A549 (cell line): Measurements from ENCODE around the gene UBAP1L. TPM values are rescaled to one million over a fixed set of nuclear protein-coding genes. Genes with fewer than 3 reads are reported as not detected.

Experiments used
- ATAC-seq, 2 experiments: fragments of 200-7000 bp in 1 of 2; fragments of >200 bp in 1 of 2; cut with Nextera tagmentation in 1 of 2; cut with Tn5 transposase in 1 of 2; 3 replicates each; pipeline versions ENCODE4 v1.8.0 to v1.9.1; 2018 to 2020; ENCODE audit warnings: mild to moderate bottlenecking in 1 of 2, moderate library complexity in 1 of 2
- CTCF ChIA-PET: fragments of 300-600 bp; sonication (Branson Sonifier 250); formaldehyde crosslinking; extraction: SDS; loops from one replicate; lab custom pipeline; 2021; ENCODE audit warnings: antibody characterized with exemption, inconsistent platforms; lab: Yijun Ruan, JAX
- POLR2A ChIA-PET: fragments of 350-600 bp; formaldehyde crosslinking; extraction: SDS; loops from one replicate; lab custom pipeline; 2021; ENCODE audit warnings: antibody characterized with exemption, inconsistent platforms; lab: Yijun Ruan, JAX
- DNase-seq, 2 experiments: peaks; one replicate each; pipeline versions ENCODE4 v3.0.0 to v3.0.0-alpha.2; 2011 to 2016; ENCODE audit warnings: low read depth in 1 of 2, low spot score in 1 of 2
- FAIRE-seq: peaks from 2 replicates; lab custom pipeline; 2011; peaks lifted over from hg19 to GRCh38; lab: Jason Lieb, UNC
- H3K27ac ChIP-seq, 2 experiments: fragments of >200 bp; sonication (Bioruptor Twin); formaldehyde crosslinking; 3 replicates each; pipeline ENCODE4 v1.5.1; 2016 to 2017
- H3K4me1 ChIP-seq: fragments of >200 bp; sonication (Bioruptor Twin); formaldehyde crosslinking; 3 replicates; pipeline ENCODE4 v1.6.1; 2016
- H3K4me2 ChIP-seq: fragments of >200 bp; sonication (Bioruptor Twin); formaldehyde crosslinking; 3 replicates; pipeline ENCODE4 v1.6.1; 2016
- H3K4me3 ChIP-seq: fragments of >200 bp; sonication (Bioruptor Twin); formaldehyde crosslinking; 3 replicates; pipeline ENCODE4 v1.5.1; 2016
- H3K9me3 ChIP-seq: fragments of >200 bp; sonication (Bioruptor Twin); formaldehyde crosslinking; 3 replicates; pipeline ENCODE4 v1.6.1; 2016
- BCL3 ChIP-seq: fragments of >200 bp; sonication (Bioruptor Twin); formaldehyde crosslinking; IDR thresholded peaks from 3 replicates; pipeline ENCODE4 v1.6.1; 2016
- BHLHE40 ChIP-seq: IDR thresholded peaks from 2 replicates; pipeline ENCODE4 v1.6.1; 2012; ENCODE audit warnings: low read depth, low read length, inconsistent platforms
- CBX8 ChIP-seq: fragments of 200-600 bp; sonication (generic); IDR thresholded peaks from 2 replicates; pipeline ENCODE4 v1.6.1; 2016
- CEBPB ChIP-seq, 2 experiments: fragments of >200 bp in 1 of 2; sonication (Bioruptor Twin) in 1 of 2; formaldehyde crosslinking in 1 of 2; IDR thresholded peaks; 2 replicates each; pipeline ENCODE4 v1.6.1; 2012 to 2016
- CTCF ChIP-seq: fragments of >200 bp; sonication (Bioruptor Twin); formaldehyde crosslinking; IDR thresholded peaks from 3 replicates; pipeline ENCODE4 v1.5.1; 2016
- ELK1 ChIP-seq: fragments of 150-350 bp; IDR thresholded peaks from 2 replicates; pipeline ENCODE4 v1.6.1; 2014; ENCODE audit warnings: low read depth, mild to moderate bottlenecking, low read length
- EP300 ChIP-seq, 2 experiments: fragments of >200 bp; sonication (Bioruptor Twin); formaldehyde crosslinking; IDR thresholded peaks; 2 replicates in 1 of 2; 3 replicates in 1 of 2; pipeline ENCODE4 v1.6.1; 2016 to 2017
- FOSB ChIP-seq: fragments of 250-450 bp; sonication (Bioruptor Pico); IDR thresholded peaks from 2 replicates; pipeline ENCODE4 v1.5.0; 2020; ENCODE audit warnings: mild to moderate bottlenecking, moderate library complexity
- GATA3 ChIP-seq: IDR thresholded peaks from 2 replicates; pipeline ENCODE4 v1.6.1; 2012; ENCODE audit warnings: borderline replicate concordance
- HES2 ChIP-seq: fragments of >200 bp; sonication (Bioruptor Twin); formaldehyde crosslinking; IDR thresholded peaks from 2 replicates; pipeline ENCODE4 v1.6.1; 2016
- HEYL ChIP-seq: fragments of 250-450 bp; sonication (Bioruptor Pico); IDR thresholded peaks from 2 replicates; pipeline ENCODE4 v1.8.0; 2021; ENCODE audit warnings: mild to moderate bottlenecking, moderate library complexity
- HOXA7 ChIP-seq: fragments of 250-450 bp; sonication (Bioruptor Pico); IDR thresholded peaks from 2 replicates; pipeline ENCODE4 v1.5.0; 2020; ENCODE audit warnings: mild to moderate bottlenecking, moderate library complexity
- KDM5A ChIP-seq: fragments of 200-600 bp; sonication (generic); IDR thresholded peaks from 2 replicates; pipeline ENCODE4 v1.6.1; 2016; ENCODE audit warnings: antibody characterized with exemption, mild to moderate bottlenecking
- MAZ ChIP-seq: fragments of 150-350 bp; IDR thresholded peaks from 2 replicates; pipeline ENCODE4 v1.6.1; 2014; ENCODE audit warnings: antibody characterized with exemption, low read depth, low read length, borderline replicate concordance
- MYC ChIP-seq: IDR thresholded peaks from 2 replicates; pipeline ENCODE4 v1.6.1; 2012; ENCODE audit warnings: mild to moderate bottlenecking, inconsistent platforms, low read length, improper control_type of control experiment, borderline replicate concordance
- NFE2L2 ChIP-seq: fragments of 150-350 bp; conservative IDR thresholded peaks from 2 replicates; pipeline ENCODE4 v1.6.1; 2014; ENCODE audit warnings: low read length
- NPAS2 ChIP-seq: fragments of 250-450 bp; sonication (Bioruptor Pico); IDR thresholded peaks from 2 replicates; pipeline ENCODE4 v1.8.0; 2022; ENCODE audit warnings: mild to moderate bottlenecking, moderate library complexity, borderline replicate concordance
- PBX3 ChIP-seq: IDR thresholded peaks from 2 replicates; pipeline ENCODE4 v1.6.1; 2012
- POLR2A ChIP-seq: IDR thresholded peaks from 2 replicates; pipeline ENCODE4 v1.6.1; 2012; ENCODE audit warnings: mild to moderate bottlenecking, low read length
- RAD21 ChIP-seq, 2 experiments: fragments of >200 bp in 1 of 2; sonication (Bioruptor Twin) in 1 of 2; formaldehyde crosslinking in 1 of 2; IDR thresholded peaks in 1 of 2; conservative IDR thresholded peaks in 1 of 2; 2 replicates in 1 of 2; 3 replicates in 1 of 2; pipeline ENCODE4 v1.6.1; 2012 to 2018; ENCODE audit warnings: inconsistent platforms in 1 of 2
- RARB ChIP-seq: fragments of 250-450 bp; sonication (Bioruptor Pico); IDR thresholded peaks from 2 replicates; pipeline ENCODE4 v1.8.0; 2021; ENCODE audit warnings: mild to moderate bottlenecking, moderate library complexity
- SMC3 ChIP-seq: fragments of >200 bp; sonication (Bioruptor Twin); formaldehyde crosslinking; IDR thresholded peaks from 3 replicates; pipeline ENCODE4 v1.6.1; 2018; ENCODE audit warnings: inconsistent platforms
- SREBF2 ChIP-seq: fragments of 450-650 bp; IDR thresholded peaks from 2 replicates; pipeline ENCODE4 v1.6.1; 2014; ENCODE audit warnings: mild to moderate bottlenecking, moderate library complexity
- TFCP2L1 ChIP-seq: fragments of 250-450 bp; sonication (Bioruptor Pico); IDR thresholded peaks from 2 replicates; pipeline ENCODE4 v1.5.0; 2021; ENCODE audit warnings: mild to moderate bottlenecking
- ZC3H11A ChIP-seq: fragments of 450-650 bp; IDR thresholded peaks from 2 replicates; pipeline ENCODE4 v1.6.1; 2014; ENCODE audit warnings: antibody characterized with exemption, mild to moderate bottlenecking
- ZNF302 ChIP-seq: fragments of 250-450 bp; sonication (Bioruptor Pico); IDR thresholded peaks from 2 replicates; pipeline ENCODE4 v1.9.0; 2021; ENCODE audit warnings: inconsistent platforms, mild to moderate bottlenecking, moderate library complexity
- WGBS: methylation state at CpG from one replicate; pipeline ENCODE4 v1.1.6; 2017; ENCODE audit errors: missing lambda C conversion rate; 5-methylcytosine and 5-hydroxymethylcytosine counted together
- polyA plus RNA-seq, 4 experiments: library from polyadenylated mRNA; depleted of rRNA in 3 of 4; stranded (reverse); fragments of >200 nt; fragmentation: RNase III in 1 of 4; extraction: RNeasy Plus Mini Kit Qiagen cat#74134 plus additional on column Dnase treatment in 1 of 4; gene quantifications; 2 replicates in 3 of 4; 3 replicates in 1 of 4; pipeline ENCODE4 v1.2.3, GENCODE V29; 2011 to 2017
- TF ChIP-seq, protein P1 (sequence below): fragments of 250-450 bp; sonication (Bioruptor Pico); IDR thresholded peaks from 2 replicates; pipeline ENCODE4 v1.5.0; 2020; ENCODE audit warnings: low read depth, mild to moderate bottlenecking, moderate library complexity

The UBAP1L gene
- polyA plus RNA-seq, 2 of the 4 experiments (the other 2 are of a cell fraction) = 0.84 to 0.87 TPM

- POLR2A ChIA-PET = interaction anchor here (0.9 kb wide), 1 partner anchor 119 kb away, joined by 3 read pairs; the partner anchor contains the start of gene CLPX
- WGBS = 78% methylated on average over 9 of the region's 9 CpGs
- CTCF ChIA-PET = interaction anchor here (0.6 to 33.7 kb wide), 5 partner anchors 7 to 863 kb away, joined by 3 to 1280 read pairs (median 37); partner anchors contain the start of genes KBTBD13, RASL12 and SLC51B
Measured at GRCh38 chr15:65066635-65067316, 48.2 kb downstream of the UBAP1L start.

DNA sequence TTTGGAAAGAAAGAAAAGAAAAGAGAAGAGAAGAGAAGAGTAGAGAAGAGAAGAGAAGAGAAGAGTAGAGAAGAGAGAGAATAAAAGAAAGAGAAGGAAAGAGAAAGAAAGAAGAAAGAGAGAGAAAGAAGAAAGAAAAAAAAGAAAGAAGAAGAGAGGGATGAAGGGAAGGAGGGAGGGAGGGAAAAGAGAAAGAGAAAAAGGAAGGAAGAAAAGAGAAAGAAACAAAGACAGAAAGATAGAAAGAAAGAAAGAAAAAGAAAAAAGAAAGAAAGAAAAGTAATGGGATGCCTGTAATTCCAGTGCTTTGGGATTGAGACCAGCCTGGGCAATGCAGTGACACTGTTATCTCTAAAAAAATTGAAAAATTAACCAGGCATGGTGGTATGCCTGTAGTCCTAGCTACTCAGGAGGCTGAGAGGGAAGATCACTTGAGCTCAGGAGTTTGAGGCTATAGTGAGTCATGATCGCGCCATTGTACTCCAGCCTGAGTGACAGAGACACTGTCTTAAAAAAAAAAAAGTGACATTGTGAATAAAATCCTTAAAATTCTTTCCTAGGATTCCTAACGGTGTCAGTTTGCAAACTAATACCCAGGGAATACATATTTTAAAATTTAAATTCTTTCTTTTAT lies 48.9 kb downstream of the UBAP1L start:
- no peak for TF ChIP-seq SMC3
- no peak for TF ChIP-seq ZNF302 (CRISPR knock-in tag)
- no peak for TF ChIP-seq SREBF2
- TF ChIP-seq NFE2L2 = no peak
- TF ChIP-seq NPAS2 = no peak
- TF ChIP-seq ZC3H11A = no peak
- no peak for TF ChIP-seq CEBPB (IDR thresholded peaks at IDR 0.05)
- no peak for TF ChIP-seq HES2
- TF ChIP-seq EP300 (IDR thresholded peaks at IDR 0.05) = no peak
- TF ChIP-seq BCL3 = no peak
- no peak for TF ChIP-seq TFCP2L1 (CRISPR knock-in tag)
- no peak for TF ChIP-seq CTCF
- TF ChIP-seq HEYL = no peak
- TF ChIP-seq POLR2A = no peak
- no peak for TF ChIP-seq HOXA7 (CRISPR knock-in tag)
- no peak for TF ChIP-seq GATA3
- TF ChIP-seq ELK1 = no peak
- no peak for TF ChIP-seq RAD21 (conservative IDR thresholded peaks at IDR 0.05 in 1 of 2, IDR thresholded peaks at IDR 0.05 in 1 of 2)
- no peak for TF ChIP-seq BHLHE40
- TF ChIP-seq RARB (CRISPR knock-in tag) = no peak
- H3K4me3 ChIP-seq = no peak overlapping the region
- WGBS = 70% methylated on average over 3 of the region's 3 CpGs
- H3K4me1 ChIP-seq = peaks cover 5% of the 10 kb centered on the region; the same call in 1 of the 3 replicates
- FAIRE-seq = no peak
- DNase-seq = no peak
- POLR2A ChIA-PET = interaction anchor here (0.9 kb wide), 1 partner anchor 119 kb away, joined by 3 read pairs; the partner anchor contains the start of gene CLPX
- CTCF ChIA-PET = interaction anchor here (0.7 to 33.7 kb wide), 6 partner anchors 8 to 221 kb away, joined by 3 to 1280 read pairs (median 20); partner anchors contain the start of genes KBTBD13, RASL12 and SLC51B
- H3K4me2 ChIP-seq = no peak overlapping the region
- H3K27ac ChIP-seq = no peak overlapping the region
- H3K9me3 ChIP-seq = no peaks in the 10 kb centered on the region
- no peak for ATAC-seq

More at GRCh38 chr15:65066635-65067316, 48.2 kb downstream of the UBAP1L start:
- FAIRE-seq = no peak
- no peak for ATAC-seq
- H3K4me3 ChIP-seq = no peak overlapping the region
- H3K27ac ChIP-seq = no peak overlapping the region
- TF ChIP-seq, protein P1, sequence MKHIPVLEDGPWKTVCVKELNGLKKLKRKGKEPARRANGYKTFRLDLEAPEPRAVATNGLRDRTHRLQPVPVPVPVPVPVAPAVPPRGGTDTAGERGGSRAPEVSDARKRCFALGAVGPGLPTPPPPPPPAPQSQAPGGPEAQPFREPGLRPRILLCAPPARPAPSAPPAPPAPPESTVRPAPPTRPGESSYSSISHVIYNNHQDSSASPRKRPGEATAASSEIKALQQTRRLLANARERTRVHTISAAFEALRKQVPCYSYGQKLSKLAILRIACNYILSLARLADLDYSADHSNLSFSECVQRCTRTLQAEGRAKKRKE (CRISPR knock-in tag) = no peak
- TF ChIP-seq MAZ (no peak), KDM5A (no peak), MYC (no peak), CBX8 (no peak), FOSB (CRISPR knock-in tag) (no peak), RARB (CRISPR knock-in tag) (no peak), BCL3 (no peak), PBX3 (no peak)
- TF ChIP-seq, all 56 proteins: peak for 0
- H3K4me2 ChIP-seq = no peak overlapping the region
- H3K9me3 ChIP-seq = no peaks in the 10 kb centered on the region
- no peak for DNase-seq
- peaks cover 5% of the 10 kb centered on the region; the same call in 2 of the 3 replicates for H3K4me1 ChIP-seq
